Nephron progenitor cell (in vitro differentiated cells): Measurements from ENCODE around the gene ADD1.

Source experiments
- DNase-seq: peaks from one replicate; pipeline ENCODE4 v3.0.0; 2021
- H3K27ac Mint-ChIP-seq: 2 replicates; pipeline ENCODE4 v1.8.0; 2021; ENCODE audit warnings: mild to moderate bottlenecking, moderate library complexity, mixed read lengths
- H3K27me3 Mint-ChIP-seq: 2 replicates; pipeline ENCODE4 v1.8.0; 2021; ENCODE audit warnings: mild to moderate bottlenecking, low read depth, mixed read lengths; ENCODE audit not compliant: poor library complexity
- H3K36me3 Mint-ChIP-seq: 2 replicates; pipeline ENCODE4 v1.8.0; 2021; ENCODE audit warnings: low read depth, mixed read lengths
- H3K4me1 Mint-ChIP-seq: 2 replicates; pipeline ENCODE4 v1.8.0; 2021; ENCODE audit warnings: mixed read lengths
- H3K4me3 Mint-ChIP-seq: 2 replicates; pipeline ENCODE4 v1.8.0; 2021; ENCODE audit warnings: mild to moderate bottlenecking, moderate library complexity, mixed read lengths
- H3K9me3 Mint-ChIP-seq: 2 replicates; pipeline ENCODE4 v1.8.0; 2021; ENCODE audit warnings: mild to moderate bottlenecking, moderate library complexity, mixed read lengths
- CTCF ChIP-seq: fragments of 200-600 bp; sonication (generic); IDR thresholded peaks from 2 replicates; pipeline ENCODE4 v1.5.0; 2021; ENCODE audit warnings: antibody characterized with exemption

Gene ADD1

GRCh38 chr4:2946812-2947600 is 103.4 kb downstream of the ADD1 start:
- no peak for TF ChIP-seq CTCF
- no peak for DNase-seq
- Mint-ChIP-seq H3K36me3 (peaks cover 64% of the 10 kb centered on the region), H3K4me3 (no peak overlapping the region), H3K9me3 (no peaks in the 10 kb centered on the region), H3K4me1 (no peaks in the 10 kb centered on the region), H3K27ac (no peak overlapping the region), H3K27me3 (no peaks in the 10 kb centered on the region)

- no peak for TF ChIP-seq CTCF
- Mint-ChIP-seq H3K4me1 (no peaks in the 10 kb centered on the region), H3K27me3 (no peaks in the 10 kb centered on the region), H3K27ac (peak overlapping the region; percentile 35), H3K4me3 (no peak overlapping the region), H3K36me3 (peaks cover 73% of the 10 kb centered on the region), H3K9me3 (no peaks in the 10 kb centered on the region)
- no peak for DNase-seq
Observed at GRCh38 chr4:2947926-2948325, 104.3 kb downstream of the ADD1 start.

GRCh38 chr4:2948895-2949781 is 105.5 kb downstream of the ADD1 start:
- no peaks in the 10 kb centered on the region for H3K4me1 Mint-ChIP-seq
- peaks cover 75% of the 10 kb centered on the region for H3K36me3 Mint-ChIP-seq
- no peaks in the 10 kb centered on the region for H3K9me3 Mint-ChIP-seq
- H3K27ac Mint-ChIP-seq: no peak overlapping the region
- H3K27me3 Mint-ChIP-seq: no peaks in the 10 kb centered on the region
- TF ChIP-seq CTCF: peak; percentile 10
- H3K4me3 Mint-ChIP-seq: no peak overlapping the region
- no peak for DNase-seq

- H3K27ac Mint-ChIP-seq: no peak overlapping the region
- H3K36me3 Mint-ChIP-seq: peaks cover 80% of the 10 kb centered on the region
- H3K4me1 Mint-ChIP-seq: no peaks in the 10 kb centered on the region
- no peak overlapping the region for H3K4me3 Mint-ChIP-seq
- DNase-seq: no peak
- no peaks in the 10 kb centered on the region for H3K9me3 Mint-ChIP-seq
- no peak for TF ChIP-seq CTCF
- H3K27me3 Mint-ChIP-seq: no peaks in the 10 kb centered on the region
Observed at GRCh38 chr4:2949782-2950125, 106.1 kb downstream of the ADD1 start.

GRCh38 chr4:2950221-2950989 is 106.8 kb downstream of the ADD1 start:
- DNase-seq: no peak
- peaks cover 79% of the 10 kb centered on the region for H3K36me3 Mint-ChIP-seq
- H3K9me3 Mint-ChIP-seq: no peaks in the 10 kb centered on the region
- H3K4me3 Mint-ChIP-seq: no peak overlapping the region
- H3K27ac Mint-ChIP-seq: peak overlapping the region; percentile 43
- TF ChIP-seq CTCF: no peak
- H3K4me1 Mint-ChIP-seq: no peaks in the 10 kb centered on the region
- no peaks in the 10 kb centered on the region for H3K27me3 Mint-ChIP-seq
